ENCODE data around the gene FAHD2A.

GRCh38 chr2:95374921-95375471 lies 27.5 kb upstream of the FAHD2A start:
- TF ChIP-seq, protein P1, sequence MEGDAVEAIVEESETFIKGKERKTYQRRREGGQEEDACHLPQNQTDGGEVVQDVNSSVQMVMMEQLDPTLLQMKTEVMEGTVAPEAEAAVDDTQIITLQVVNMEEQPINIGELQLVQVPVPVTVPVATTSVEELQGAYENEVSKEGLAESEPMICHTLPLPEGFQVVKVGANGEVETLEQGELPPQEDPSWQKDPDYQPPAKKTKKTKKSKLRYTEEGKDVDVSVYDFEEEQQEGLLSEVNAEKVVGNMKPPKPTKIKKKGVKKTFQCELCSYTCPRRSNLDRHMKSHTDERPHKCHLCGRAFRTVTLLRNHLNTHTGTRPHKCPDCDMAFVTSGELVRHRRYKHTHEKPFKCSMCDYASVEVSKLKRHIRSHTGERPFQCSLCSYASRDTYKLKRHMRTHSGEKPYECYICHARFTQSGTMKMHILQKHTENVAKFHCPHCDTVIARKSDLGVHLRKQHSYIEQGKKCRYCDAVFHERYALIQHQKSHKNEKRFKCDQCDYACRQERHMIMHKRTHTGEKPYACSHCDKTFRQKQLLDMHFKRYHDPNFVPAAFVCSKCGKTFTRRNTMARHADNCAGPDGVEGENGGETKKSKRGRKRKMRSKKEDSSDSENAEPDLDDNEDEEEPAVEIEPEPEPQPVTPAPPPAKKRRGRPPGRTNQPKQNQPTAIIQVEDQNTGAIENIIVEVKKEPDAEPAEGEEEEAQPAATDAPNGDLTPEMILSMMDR (IDR thresholded peaks at IDR 0.05) = no peak
- TF ChIP-seq POLR2A (IDR thresholded peaks at IDR 0.05) (no peak), POLR2AphosphoS5 (IDR thresholded peaks at IDR 0.05) (no peak)
